Measurements from ENCODE around the gene NDUFB6. TPM values are rescaled to one million over a fixed set of nuclear protein-coding genes. Genes with fewer than 3 reads are reported as not detected.

The NDUFB6 gene
- total and polyA plus RNA-seq, 9 of the 15 experiments (the other 6 are each of a cell fraction or from before 2014, with no cell fraction given): 26.5 to 88.1 (median 64.0) TPM

GRCh38 chr9:32572900-32573523, at the start of gene NDUFB6 (continued):
- TF ChIP-seq ZNF324 (CRISPR knock-in tag; IDR thresholded peaks at IDR 0.05) (no peak), TAF15 (IDR thresholded peaks at IDR 0.05; ENCODE audit: low read depth, low read length) (no peak), EP300 (IDR thresholded peaks at IDR 0.05; ENCODE audit: low read length) (peak; percentile 46), ZBTB7A (IDR thresholded peaks at IDR 0.05; ENCODE audit: borderline replicate concordance, control insufficient read depth, low read depth, low read length) (0 out of 2 replicates have a peak, but pooled peaks have one; percentile 36), TEAD4 (IDR thresholded peaks at IDR 0.05; ENCODE audit: low read length) (0 out of 2 replicates have a peak, but pooled peaks have one; percentile 5), TEAD4 (CRISPR knock-in tag; IDR thresholded peaks at IDR 0.05; ENCODE audit: borderline replicate concordance) (no peak), ETV1 (tag; conservative IDR thresholded peaks at IDR 0.05; ENCODE audit: low read depth) (peak; percentile 72), KLF13 (tag; IDR thresholded peaks at IDR 0.05; ENCODE audit: borderline replicate concordance, low read depth) (0 out of 2 replicates have a peak, but pooled peaks have one; percentile 13), POLR2B (IDR thresholded peaks at IDR 0.05; ENCODE audit: low read depth, partially characterized antibody) (peak; percentile 57), SRSF9 (IDR thresholded peaks at IDR 0.05; ENCODE audit: borderline replicate concordance, low read depth, low read length) (no peak), HCFC1 (IDR thresholded peaks at IDR 0.05; ENCODE audit: low read depth, low read length) (peak; percentile 78), GABPB1 (CRISPR knock-in tag; IDR thresholded peaks at IDR 0.05) (peak; percentile 93), POLR2A (conservative IDR thresholded peaks at IDR 0.05) (peak; percentile 81), SIX5 (IDR thresholded peaks at IDR 0.05; ENCODE audit: borderline replicate concordance in 1 of 2, insufficient read depth in 1 of 2, low read depth in 1 of 2, low read length in 2 of 2) (peak in 1 of 2 experiments; percentile 24; a peak in 1 of 4 replicates), TOE1 (IDR thresholded peaks at IDR 0.05; ENCODE audit: borderline replicate concordance) (0 out of 2 replicates have a peak, but pooled peaks have one; percentile 24), TOE1 (CRISPR knock-in tag; IDR thresholded peaks at IDR 0.05; ENCODE audit: borderline replicate concordance, low read depth) (no peak), VEZF1 (CRISPR knock-in tag; IDR thresholded peaks at IDR 0.05) (0 out of 2 replicates have a peak, but pooled peaks have one; percentile 15), ZFX (CRISPR knock-in tag; IDR thresholded peaks at IDR 0.05) (peak; percentile 71), NFE2L1 (tag; IDR thresholded peaks at IDR 0.05; ENCODE audit: borderline replicate concordance, low read depth) (no peak), NR2C1 (IDR thresholded peaks at IDR 0.05) (peak; percentile 19; the same call in 1 of the 2 replicates), NR2C1 (tag; IDR thresholded peaks at IDR 0.05) (no peak), PTRF (tag; IDR thresholded peaks at IDR 0.05) (no peak), ETV5 (CRISPR knock-in tag; IDR thresholded peaks at IDR 0.05; ENCODE audit: low read depth) (peak; percentile 57), FOS (IDR thresholded peaks at IDR 0.05; ENCODE audit: extremely low read depth, insufficient read length) (no peak)
- TF ChIP-seq, protein P1, sequence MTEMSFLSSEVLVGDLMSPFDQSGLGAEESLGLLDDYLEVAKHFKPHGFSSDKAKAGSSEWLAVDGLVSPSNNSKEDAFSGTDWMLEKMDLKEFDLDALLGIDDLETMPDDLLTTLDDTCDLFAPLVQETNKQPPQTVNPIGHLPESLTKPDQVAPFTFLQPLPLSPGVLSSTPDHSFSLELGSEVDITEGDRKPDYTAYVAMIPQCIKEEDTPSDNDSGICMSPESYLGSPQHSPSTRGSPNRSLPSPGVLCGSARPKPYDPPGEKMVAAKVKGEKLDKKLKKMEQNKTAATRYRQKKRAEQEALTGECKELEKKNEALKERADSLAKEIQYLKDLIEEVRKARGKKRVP (CRISPR knock-in tag; IDR thresholded peaks at IDR 0.05): no peak
